Lower lobe of right lung (tissue), 2 donors: Measurements from ENCODE around the gene AGBL2. TPM values are rescaled to one million over a fixed set of nuclear protein-coding genes. Genes with fewer than 3 reads are reported as not detected.

Experiments used
- ATAC-seq, 2 donors: fragments of 200-7000 bp; cut with Tn5 transposase; one replicate each; pipeline ENCODE4 v1.9.1; 2020 to 2022; ENCODE audit warnings: mild to moderate bottlenecking in 2 of 2, moderate library complexity in 2 of 2
- DNase-seq: peaks from one replicate; pipeline ENCODE4 v3.0.0-alpha.2; 2020
- H3K27ac ChIP-seq: fragments of 200-600 bp; one replicate; pipeline ENCODE4 v1.8.0; 2022
- H3K27me3 ChIP-seq: fragments of 200-600 bp; one replicate; pipeline ENCODE4 v1.8.0; 2022; ENCODE audit warnings: low read depth
- H3K36me3 ChIP-seq: fragments of 200-600 bp; one replicate; pipeline ENCODE4 v1.8.0; 2022; ENCODE audit warnings: mild to moderate bottlenecking
- H3K4me1 ChIP-seq: fragments of 200-600 bp; one replicate; pipeline ENCODE4 v1.8.0; 2022
- H3K4me3 ChIP-seq: fragments of 200-600 bp; one replicate; pipeline ENCODE4 v1.8.0; 2022; ENCODE audit warnings: mild to moderate bottlenecking
- H3K9me3 ChIP-seq: fragments of 200-600 bp; one replicate; pipeline ENCODE4 v1.8.0; 2022
- intact Hi-C: fragments of 100-400 bp; cut with DNase I; formaldehyde crosslinking; loops from one replicate; pipeline ENCODE4 v1.11.0; 2022
- total RNA-seq: library from RNA; stranded (reverse); fragmentation: NEBNext Ultra II Directional; extraction: Animal tissue kit (Norgen Biotek cat#: 25700); gene quantifications from one replicate; pipeline ENCODE4 v1.2.1, GENCODE V29; 2021
- TF ChIP-seq, protein P1 (sequence below): fragments of 200-600 bp; IDR thresholded peaks from one replicate; pipeline ENCODE4 v1.8.0; 2022; ENCODE audit warnings: antibody characterized with exemption, mild to moderate bottlenecking
- donor health status: DM: no; HTN: yes; CAD: no; lungs with severe emphysema.

Gene AGBL2
- total RNA-seq, 1 donor from 2014 or later: 6.0 TPM

DNA sequence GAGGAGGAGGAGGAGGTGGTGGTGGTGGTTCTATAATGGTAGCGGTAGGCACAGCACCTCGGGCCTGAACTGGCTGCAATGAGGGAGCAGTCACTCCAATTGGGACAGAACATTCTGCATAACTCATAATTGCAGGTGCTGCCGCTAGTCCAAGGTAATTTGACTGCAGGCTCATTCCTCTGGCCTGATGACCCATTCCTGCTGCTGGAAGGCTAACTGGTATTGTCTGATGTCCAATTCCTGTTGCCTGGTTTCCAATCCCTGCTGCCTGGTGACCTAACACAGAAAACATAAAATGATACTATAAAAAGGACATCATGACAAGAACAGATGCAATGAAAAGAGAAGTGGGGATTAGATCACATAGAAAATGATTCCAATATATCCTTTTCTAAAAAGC lies 7.9 kb upstream of the AGBL2 start:
- Histone ChIP-seq H3K4me3 (no peak overlapping the region), H3K27me3 (no peaks in the 10 kb centered on the region), H3K9me3 (no peaks in the 10 kb centered on the region), H3K4me1 (no peaks in the 10 kb centered on the region), H3K27ac (no peak overlapping the region), H3K36me3 (peaks cover 100% of the 10 kb centered on the region)
- intact Hi-C loops: no loop called here
- ATAC-seq (peak in 1 of 2 donors; percentile 12), DNase-seq (no peak)
- TF ChIP-seq, protein P1, sequence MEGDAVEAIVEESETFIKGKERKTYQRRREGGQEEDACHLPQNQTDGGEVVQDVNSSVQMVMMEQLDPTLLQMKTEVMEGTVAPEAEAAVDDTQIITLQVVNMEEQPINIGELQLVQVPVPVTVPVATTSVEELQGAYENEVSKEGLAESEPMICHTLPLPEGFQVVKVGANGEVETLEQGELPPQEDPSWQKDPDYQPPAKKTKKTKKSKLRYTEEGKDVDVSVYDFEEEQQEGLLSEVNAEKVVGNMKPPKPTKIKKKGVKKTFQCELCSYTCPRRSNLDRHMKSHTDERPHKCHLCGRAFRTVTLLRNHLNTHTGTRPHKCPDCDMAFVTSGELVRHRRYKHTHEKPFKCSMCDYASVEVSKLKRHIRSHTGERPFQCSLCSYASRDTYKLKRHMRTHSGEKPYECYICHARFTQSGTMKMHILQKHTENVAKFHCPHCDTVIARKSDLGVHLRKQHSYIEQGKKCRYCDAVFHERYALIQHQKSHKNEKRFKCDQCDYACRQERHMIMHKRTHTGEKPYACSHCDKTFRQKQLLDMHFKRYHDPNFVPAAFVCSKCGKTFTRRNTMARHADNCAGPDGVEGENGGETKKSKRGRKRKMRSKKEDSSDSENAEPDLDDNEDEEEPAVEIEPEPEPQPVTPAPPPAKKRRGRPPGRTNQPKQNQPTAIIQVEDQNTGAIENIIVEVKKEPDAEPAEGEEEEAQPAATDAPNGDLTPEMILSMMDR: no peak

DNA sequence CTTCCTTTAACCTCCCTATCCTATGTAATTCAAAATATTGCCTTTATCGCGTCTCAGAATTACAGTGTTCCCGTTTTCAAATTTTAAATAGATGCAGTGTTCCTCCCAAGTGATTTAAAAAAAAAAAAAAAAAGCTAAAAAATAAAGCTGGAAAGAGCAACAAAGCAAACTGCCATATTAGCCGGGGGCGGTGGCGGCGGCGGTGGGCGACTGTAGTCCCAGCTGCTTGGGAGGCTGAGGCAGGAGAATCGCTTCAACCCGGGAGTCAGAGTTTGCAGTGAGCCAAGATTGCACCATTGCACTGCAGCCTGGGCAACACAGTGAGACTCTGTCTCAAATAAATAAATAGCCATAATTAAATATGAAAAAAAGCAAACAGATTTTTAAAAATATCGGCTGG lies 5.5 kb upstream of the AGBL2 start:
- Histone ChIP-seq H3K4me1 (no peaks in the 10 kb centered on the region), H3K36me3 (peaks cover 96% of the 10 kb centered on the region), H3K27me3 (no peaks in the 10 kb centered on the region), H3K27ac (no peak overlapping the region), H3K9me3 (no peaks in the 10 kb centered on the region), H3K4me3 (no peak overlapping the region)
- no peak for DNase-seq
- intact Hi-C loops: no loop called here
- TF ChIP-seq, protein P1: no peak
- ATAC-seq: no peak

DNA sequence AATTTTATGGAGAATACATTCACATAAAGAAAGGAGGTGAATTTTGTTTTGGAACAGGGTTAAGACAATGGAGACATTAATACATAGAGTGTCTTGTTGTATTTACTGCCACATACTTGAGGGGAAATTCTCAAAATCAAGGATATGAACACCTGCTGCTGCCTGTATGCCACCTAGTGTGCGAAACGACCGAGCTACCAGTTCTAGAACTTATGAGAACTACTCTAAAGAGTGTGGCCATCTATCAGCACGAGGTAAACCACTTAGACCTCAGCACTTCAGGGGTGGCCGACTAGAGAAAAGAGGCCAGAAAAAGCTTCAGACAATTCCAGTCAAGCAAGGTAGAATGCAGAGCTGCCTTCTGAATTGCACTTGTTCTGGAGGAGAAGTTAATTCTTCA lies 1.5 kb upstream of the AGBL2 start:
- intact Hi-C loops: no loop called here
- TF ChIP-seq, protein P1: no peak
- H3K27me3 ChIP-seq: no peaks in the 10 kb centered on the region
- H3K9me3 ChIP-seq: no peaks in the 10 kb centered on the region
- H3K27ac ChIP-seq: no peak overlapping the region
- no peak overlapping the region for H3K4me3 ChIP-seq
- no peak for DNase-seq
- peaks cover 10% of the 10 kb centered on the region for H3K4me1 ChIP-seq
- H3K36me3 ChIP-seq: peaks cover 57% of the 10 kb centered on the region
- no peak for ATAC-seq

DNA sequence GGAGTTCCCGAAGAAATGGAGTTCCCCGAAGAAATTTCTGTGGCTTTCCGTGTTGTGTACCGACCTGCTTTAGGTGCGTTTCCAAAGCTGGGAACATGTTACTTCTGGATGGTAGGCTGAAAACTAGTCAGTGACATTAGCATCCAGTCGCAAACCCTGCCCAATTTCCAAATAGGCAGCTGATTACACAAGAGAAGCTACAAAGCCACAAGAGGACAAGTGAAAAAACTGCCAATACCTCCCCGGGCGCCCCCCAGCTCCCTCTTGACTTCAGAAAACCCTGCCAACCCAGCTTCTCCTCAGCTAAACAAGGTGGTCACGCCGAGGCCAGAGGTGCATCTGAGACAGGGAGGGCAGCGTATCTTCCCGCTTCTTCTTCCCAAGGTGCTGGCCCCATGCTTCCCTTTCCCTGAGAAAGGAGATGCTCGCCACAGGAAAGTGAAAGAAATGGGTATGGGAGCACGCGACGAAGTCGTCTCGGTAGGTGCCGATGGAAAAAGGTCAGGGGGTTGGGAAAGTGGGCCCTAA lies 551 bp downstream of the AGBL2 start:
- TF ChIP-seq, protein P1: no peak

DNA sequence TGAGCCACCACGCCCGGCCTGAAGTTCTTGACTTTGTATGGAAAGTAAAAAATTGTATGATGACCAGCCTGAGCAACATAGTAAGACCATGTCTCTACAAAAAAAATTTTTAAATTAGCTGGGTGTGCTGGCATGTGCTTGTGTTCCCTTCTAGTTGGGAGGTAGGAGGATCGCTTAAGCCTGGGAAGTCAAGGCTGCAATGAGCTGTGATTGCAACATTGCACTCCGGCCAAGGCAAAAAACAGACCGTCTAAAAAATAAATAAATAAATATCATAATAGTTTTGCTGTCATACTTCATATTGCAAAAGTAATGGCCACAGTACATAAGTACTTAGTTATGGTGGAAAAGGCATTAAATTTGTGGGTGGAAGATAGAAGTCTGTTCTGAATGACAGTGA lies 3.4 kb downstream of the AGBL2 start:
- H3K27ac ChIP-seq: no peak overlapping the region
- DNase-seq (no peak), ATAC-seq (no peak)
- H3K9me3 ChIP-seq: no peaks in the 10 kb centered on the region
- H3K4me1 ChIP-seq: peaks cover 10% of the 10 kb centered on the region
- intact Hi-C loops: no loop called here
- no peaks in the 10 kb centered on the region for H3K27me3 ChIP-seq
- TF ChIP-seq, protein P1: no peak
- H3K4me3 ChIP-seq: no peak overlapping the region
- H3K36me3 ChIP-seq: peaks cover 8% of the 10 kb centered on the region

More for the DNA sequence above, 551 bp downstream of the AGBL2 start:
- intact Hi-C loops: no loop called here
- ATAC-seq (peak; percentile 42 to 69), DNase-seq (no peak)
- Histone ChIP-seq H3K4me1 (peaks cover 10% of the 10 kb centered on the region), H3K27me3 (no peaks in the 10 kb centered on the region), H3K9me3 (no peaks in the 10 kb centered on the region), H3K4me3 (peak overlapping the region; percentile 84), H3K36me3 (peaks cover 36% of the 10 kb centered on the region), H3K27ac (peak overlapping the region; percentile 86)
